Lower lobe of right lung (tissue), 2 donors: ENCODE results near the gene CYP3A7. TPM values are rescaled to one million over a fixed set of nuclear protein-coding genes. Genes with fewer than 3 reads are reported as not detected.
"Not testable (repeated sequence)": the region's sequence is repeated elsewhere in the genome, so short reads cannot be mapped to it uniquely, and the experiment has no call there.

Experiments used
- ATAC-seq, 2 donors: fragments of 200-7000 bp; cut with Tn5 transposase; one replicate each; pipeline ENCODE4 v1.9.1; 2020 to 2022; ENCODE audit warnings: mild to moderate bottlenecking in 2 of 2, moderate library complexity in 2 of 2
- DNase-seq: peaks from one replicate; pipeline ENCODE4 v3.0.0-alpha.2; 2020
- H3K27ac ChIP-seq: fragments of 200-600 bp; one replicate; pipeline ENCODE4 v1.8.0; 2022
- H3K27me3 ChIP-seq: fragments of 200-600 bp; one replicate; pipeline ENCODE4 v1.8.0; 2022; ENCODE audit warnings: low read depth
- H3K36me3 ChIP-seq: fragments of 200-600 bp; one replicate; pipeline ENCODE4 v1.8.0; 2022; ENCODE audit warnings: mild to moderate bottlenecking
- H3K4me1 ChIP-seq: fragments of 200-600 bp; one replicate; pipeline ENCODE4 v1.8.0; 2022
- H3K4me3 ChIP-seq: fragments of 200-600 bp; one replicate; pipeline ENCODE4 v1.8.0; 2022; ENCODE audit warnings: mild to moderate bottlenecking
- H3K9me3 ChIP-seq: fragments of 200-600 bp; one replicate; pipeline ENCODE4 v1.8.0; 2022
- CTCF ChIP-seq: fragments of 200-600 bp; IDR thresholded peaks from one replicate; pipeline ENCODE4 v1.8.0; 2022; ENCODE audit warnings: antibody characterized with exemption, mild to moderate bottlenecking
- intact Hi-C: fragments of 100-400 bp; cut with DNase I; formaldehyde crosslinking; loops from one replicate; pipeline ENCODE4 v1.11.0; 2022
- total RNA-seq: library from RNA; stranded (reverse); fragmentation: NEBNext Ultra II Directional; extraction: Animal tissue kit (Norgen Biotek cat#: 25700); gene quantifications from one replicate; pipeline ENCODE4 v1.2.1, GENCODE V29; 2021
- donor health status: DM: no; HTN: yes; CAD: no; lungs with severe emphysema.

CYP3A7 gene
- total RNA-seq, 1 donor from 2014 or later = 0.21 TPM

DNA sequence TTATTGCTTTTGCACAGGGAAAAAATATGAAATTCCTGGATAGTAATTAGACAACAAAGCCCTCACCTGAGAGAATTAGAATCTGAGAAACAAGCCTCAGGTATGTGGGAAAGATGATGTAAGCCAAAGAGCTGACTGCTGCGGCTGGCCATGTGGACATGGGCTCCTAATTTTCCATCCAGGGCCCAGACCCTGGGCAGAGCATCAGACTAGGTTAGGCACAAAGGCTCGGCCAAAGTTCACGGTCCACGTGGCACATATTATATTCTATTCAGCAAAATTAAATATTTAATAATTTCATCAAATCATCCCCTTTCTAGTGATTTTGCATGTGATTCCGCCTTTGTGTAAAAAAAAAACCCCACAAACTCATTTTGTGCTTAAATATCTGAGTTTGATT, 43.9 kb upstream of the CYP3A7 start:
- Histone ChIP-seq H3K27ac (no peak overlapping the region), H3K4me1 (no peaks in the 10 kb centered on the region), H3K4me3 (no peak overlapping the region), H3K36me3 (no peaks in the 10 kb centered on the region), H3K27me3 (no peaks in the 10 kb centered on the region), H3K9me3 (no peaks in the 10 kb centered on the region)
- no peak for DNase-seq
- ATAC-seq = no peak
- intact Hi-C loops = no loop called here
- TF ChIP-seq CTCF = no peak

DNA sequence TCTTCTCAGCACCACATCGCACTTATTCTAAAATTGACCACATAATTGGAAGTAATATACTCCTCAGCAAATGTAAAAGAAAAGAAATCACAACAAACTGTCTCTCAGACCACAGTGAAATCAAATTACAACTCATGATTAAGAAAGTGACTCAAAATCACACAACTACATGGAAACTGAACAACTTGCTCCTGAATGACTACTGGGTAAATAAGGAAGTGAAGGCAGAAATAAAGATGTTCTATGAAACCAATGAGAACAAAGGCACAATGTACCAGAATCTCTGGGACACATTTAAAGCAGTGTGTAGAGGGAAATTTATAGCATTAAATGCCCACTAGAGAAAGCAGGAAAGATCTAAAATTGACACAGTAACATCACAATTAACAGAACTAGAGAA, 38.4 kb upstream of the CYP3A7 start:
- H3K4me3 ChIP-seq, H3K27me3 ChIP-seq, H3K9me3 ChIP-seq, H3K36me3 ChIP-seq, H3K4me1 ChIP-seq, H3K27ac ChIP-seq, intact Hi-C loops, ATAC-seq, DNase-seq: not testable (repeated sequence)

- no peak for DNase-seq
- TF ChIP-seq CTCF = no peak
- Histone ChIP-seq H3K4me1 (no peaks in the 10 kb centered on the region), H3K4me3 (no peak overlapping the region), H3K27me3 (no peaks in the 10 kb centered on the region), H3K9me3 (no peaks in the 10 kb centered on the region), H3K36me3 (no peaks in the 10 kb centered on the region), H3K27ac (no peak overlapping the region)
- no peak for ATAC-seq
- intact Hi-C loops = no loop called here
These were observed 37.6 kb upstream of the CYP3A7 start for GRCh38 chr7:99772565-99772964.

DNA sequence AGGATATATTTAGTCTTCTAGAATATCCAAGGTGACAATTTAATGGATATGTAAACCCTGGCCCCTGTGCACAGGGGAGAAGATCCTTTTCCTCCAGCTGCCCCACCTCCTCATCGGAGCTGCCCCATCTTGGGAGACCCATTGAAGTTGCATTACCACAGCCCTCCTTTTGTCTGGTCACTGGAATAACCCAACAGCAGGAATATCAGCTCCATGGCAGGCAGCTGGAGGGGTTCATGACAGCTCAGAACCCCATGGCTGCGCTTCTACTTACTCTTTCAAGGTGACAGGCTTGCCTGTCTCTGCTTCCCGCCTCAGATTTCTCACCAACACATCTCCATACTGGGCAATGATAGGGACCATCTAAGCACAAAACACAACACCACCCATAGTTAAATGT, 34.5 kb upstream of the CYP3A7 start:
- intact Hi-C loops, H3K27ac ChIP-seq, H3K4me1 ChIP-seq, H3K36me3 ChIP-seq, DNase-seq, H3K9me3 ChIP-seq, H3K27me3 ChIP-seq, H3K4me3 ChIP-seq, ATAC-seq: not testable (repeated sequence)

DNA sequence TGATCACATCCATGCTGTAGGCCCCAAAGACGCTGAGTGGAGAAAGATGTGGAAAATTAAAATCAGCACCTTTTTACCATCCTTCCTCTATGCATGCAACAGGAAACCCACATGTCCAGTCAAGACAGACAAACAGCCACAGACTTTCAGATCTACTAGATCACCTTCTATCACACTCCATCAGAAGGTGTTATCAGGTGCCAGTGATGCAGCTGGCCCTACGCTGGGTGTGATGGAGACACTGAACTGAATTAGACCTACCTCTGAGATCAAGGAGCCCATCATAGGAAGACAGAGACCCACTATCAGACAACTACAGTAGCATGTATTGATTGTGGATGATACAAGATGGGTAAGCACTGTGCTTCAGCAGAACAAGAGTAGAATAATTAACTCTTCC, 33.5 kb upstream of the CYP3A7 start:
- intact Hi-C loops = no loop called here
- Histone ChIP-seq H3K4me3 (no peak overlapping the region), H3K36me3 (no peaks in the 10 kb centered on the region), H3K27ac (no peak overlapping the region), H3K27me3 (no peaks in the 10 kb centered on the region), H3K4me1 (no peaks in the 10 kb centered on the region), H3K9me3 (no peaks in the 10 kb centered on the region)
- DNase-seq (no peak), ATAC-seq (no peak)
- no peak for TF ChIP-seq CTCF

- H3K27ac ChIP-seq = no peak overlapping the region
- no peak for DNase-seq
- H3K4me3 ChIP-seq = no peak overlapping the region
- H3K36me3 ChIP-seq = no peaks in the 10 kb centered on the region
- no peaks in the 10 kb centered on the region for H3K27me3 ChIP-seq
- no peaks in the 10 kb centered on the region for H3K4me1 ChIP-seq
- no peak for ATAC-seq
- TF ChIP-seq CTCF = no peak
- no peaks in the 10 kb centered on the region for H3K9me3 ChIP-seq
- intact Hi-C loops = no loop called here
These were observed 32.7 kb upstream of the CYP3A7 start for GRCh38 chr7:99767662-99768061.

DNA sequence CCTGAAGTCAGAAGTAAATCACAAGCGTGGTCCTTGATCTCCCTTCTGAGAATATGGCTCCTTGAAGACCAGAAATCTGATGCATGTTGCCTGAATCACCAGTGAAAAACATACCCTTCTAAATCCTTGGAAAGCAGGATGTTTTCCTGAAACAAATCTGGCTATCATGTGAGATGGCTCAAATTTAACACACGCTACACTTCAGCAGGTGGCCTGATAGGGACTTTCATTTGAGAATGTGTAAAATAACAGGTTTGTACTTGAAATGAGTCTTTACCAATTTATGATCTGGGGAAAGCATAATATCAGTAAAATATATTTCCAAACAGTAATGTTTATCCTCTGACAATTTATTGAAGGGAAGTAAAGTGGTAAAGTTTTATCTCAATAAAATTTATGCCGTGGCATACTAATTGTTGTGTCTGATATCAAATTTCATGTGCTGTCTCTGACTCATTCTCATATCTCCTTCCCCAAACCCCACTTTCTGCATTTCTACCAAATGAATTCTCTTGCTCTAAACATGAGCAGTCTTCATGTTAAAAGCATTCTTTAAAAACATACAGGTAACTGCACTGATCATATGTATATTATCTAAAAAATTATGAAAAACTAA, 31.6 kb upstream of the CYP3A7 start:
- H3K4me1 ChIP-seq = no peaks in the 10 kb centered on the region
- no peak for TF ChIP-seq CTCF
- H3K4me3 ChIP-seq = no peak overlapping the region
- ATAC-seq = no peak
- intact Hi-C loops = no loop called here
- H3K36me3 ChIP-seq = no peaks in the 10 kb centered on the region
- H3K27ac ChIP-seq = no peak overlapping the region
- no peaks in the 10 kb centered on the region for H3K9me3 ChIP-seq
- no peaks in the 10 kb centered on the region for H3K27me3 ChIP-seq
- DNase-seq = no peak
